ENCODE results near the gene ADAM22.
"Not testable (repeated sequence)": the region's sequence is repeated elsewhere in the genome, so short reads cannot be mapped to it uniquely, and the experiment has no call there.

The ADAM22 gene

DNA sequence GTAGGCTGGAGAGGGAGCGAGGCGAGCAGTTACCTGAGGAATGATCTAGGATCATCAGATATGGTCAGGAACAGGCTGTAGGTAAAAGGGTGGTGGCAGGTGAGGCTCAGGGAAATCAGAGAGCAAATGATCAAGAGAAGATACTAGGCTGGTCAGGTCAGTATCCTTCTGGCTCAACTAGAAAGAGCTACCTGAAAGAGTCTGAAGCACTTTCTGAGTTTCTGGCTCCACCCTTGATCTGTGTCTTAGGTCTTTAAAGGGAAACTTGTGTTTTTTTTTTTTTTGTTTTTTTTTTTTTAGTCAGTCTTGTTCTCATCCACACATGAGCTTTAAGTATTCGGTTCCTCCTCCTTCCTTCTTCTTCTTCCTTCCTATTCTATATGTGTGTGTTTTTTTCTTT is 10.5 kb downstream of the ADAM22 start:
- in situ Hi-C loops (cut with HindIII; ENCODE audit: low pct_ligation_motif_present, low pct_unique_long_range_greater_than_20kb, low sequenced_read_pairs), result no loop called here
- no peak for DNase-seq

DNA sequence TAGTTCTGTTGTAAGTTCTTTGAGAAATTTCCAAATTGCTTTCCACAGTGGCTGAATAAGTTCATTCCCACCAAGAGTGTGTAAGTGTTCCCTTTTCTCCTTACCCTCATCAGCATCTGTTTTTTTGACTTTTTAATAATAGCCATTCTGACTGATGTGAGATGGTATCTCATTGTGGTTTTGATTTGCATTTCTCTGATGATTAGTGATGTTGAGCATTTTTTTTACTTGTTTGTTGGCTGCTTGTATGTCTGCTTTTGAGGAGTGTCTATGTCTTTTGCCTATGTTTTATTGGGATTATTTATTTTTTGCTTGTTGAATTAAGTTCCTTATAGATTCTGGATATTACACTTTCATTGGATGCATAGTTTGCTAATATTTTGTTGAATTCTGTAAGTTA is 11.9 kb downstream of the ADAM22 start:
- DNase-seq; in situ Hi-C loops (cut with HindIII; ENCODE audit: low pct_ligation_motif_present, low pct_unique_long_range_greater_than_20kb, low sequenced_read_pairs): not testable (repeated sequence)

DNA sequence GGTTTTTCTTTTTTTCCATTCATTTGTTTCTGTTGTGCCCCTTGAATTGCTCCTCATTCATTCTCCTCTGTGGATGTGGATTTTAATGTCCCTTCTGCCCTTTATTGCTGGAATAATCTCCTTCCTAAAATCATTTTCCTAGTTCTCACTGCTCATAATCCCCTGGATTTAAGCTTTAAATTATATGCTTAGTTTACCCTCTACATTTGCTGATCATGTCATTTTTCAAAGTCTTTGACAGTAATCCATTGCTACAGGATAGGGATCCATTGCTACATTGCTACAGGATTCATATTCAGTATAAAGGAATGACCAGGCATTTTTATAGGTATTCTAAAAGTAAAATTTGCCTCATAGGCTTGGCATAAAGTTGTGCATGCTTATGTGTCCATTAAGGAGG is 14.3 kb downstream of the ADAM22 start:
- no peak for DNase-seq
- in situ Hi-C loops (cut with HindIII; ENCODE audit: low pct_ligation_motif_present, low pct_unique_long_range_greater_than_20kb, low sequenced_read_pairs), result no loop called here

- in situ Hi-C loops (cut with HindIII; ENCODE audit: low pct_ligation_motif_present, low pct_unique_long_range_greater_than_20kb, low sequenced_read_pairs), result no loop called here
- DNase-seq, result no peak
Observed at GRCh38 chr7:87959336-87959735, 25.3 kb downstream of the ADAM22 start.

GRCh38 chr7:87960239-87960638 is 26.2 kb downstream of the ADAM22 start:
- no peak for DNase-seq
- in situ Hi-C loops (cut with HindIII; ENCODE audit: low pct_ligation_motif_present, low pct_unique_long_range_greater_than_20kb, low sequenced_read_pairs), result no loop called here

GRCh38 chr7:87961754-87962153 is 27.7 kb downstream of the ADAM22 start:
- in situ Hi-C loops (cut with HindIII; ENCODE audit: low pct_ligation_motif_present, low pct_unique_long_range_greater_than_20kb, low sequenced_read_pairs), result no loop called here
- no peak for DNase-seq

GRCh38 chr7:87966271-87966670 is 32.2 kb downstream of the ADAM22 start:
- in situ Hi-C loops (cut with HindIII; ENCODE audit: low pct_ligation_motif_present, low pct_unique_long_range_greater_than_20kb, low sequenced_read_pairs), result no loop called here
- no peak for DNase-seq

GRCh38 chr7:87968021-87968420 is 34.0 kb downstream of the ADAM22 start:
- in situ Hi-C loops (cut with HindIII; ENCODE audit: low pct_ligation_motif_present, low pct_unique_long_range_greater_than_20kb, low sequenced_read_pairs), result no loop called here
- no peak for DNase-seq

DNA sequence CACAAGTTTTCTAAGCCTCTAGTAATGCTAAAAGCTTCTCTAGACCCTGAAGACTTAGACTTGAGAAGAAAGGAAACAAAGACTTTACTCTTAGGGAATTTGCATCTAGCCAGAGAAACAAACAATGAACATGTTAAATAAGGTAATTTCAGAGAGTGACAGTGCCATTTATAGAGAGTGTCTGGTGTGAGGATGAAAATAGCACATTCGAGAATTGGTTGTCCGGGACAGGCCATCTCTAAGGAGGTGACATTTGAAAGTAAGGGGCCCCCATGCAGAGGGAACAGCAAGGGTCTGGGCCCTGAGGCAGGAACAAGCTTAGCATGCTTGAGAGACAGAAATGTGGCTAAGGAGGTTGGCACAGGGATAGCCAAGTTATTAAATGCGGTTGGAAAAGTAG is 48.1 kb downstream of the ADAM22 start:
- in situ Hi-C loops (cut with HindIII; ENCODE audit: low pct_ligation_motif_present, low pct_unique_long_range_greater_than_20kb, low sequenced_read_pairs), result no loop called here
- no peak for DNase-seq

- in situ Hi-C loops (cut with HindIII; ENCODE audit: low pct_ligation_motif_present, low pct_unique_long_range_greater_than_20kb, low sequenced_read_pairs), result no loop called here
- no peak for DNase-seq
Observed at GRCh38 chr7:87984088-87984487, 50.0 kb downstream of the ADAM22 start.

GRCh38 chr7:87993269-87993668 is 59.2 kb downstream of the ADAM22 start:
- in situ Hi-C loops (cut with HindIII; ENCODE audit: low pct_ligation_motif_present, low pct_unique_long_range_greater_than_20kb, low sequenced_read_pairs), result no loop called here

GRCh38 chr7:87999261-87999660 is 65.2 kb downstream of the ADAM22 start:
- no peak for DNase-seq
- in situ Hi-C loops (cut with HindIII; ENCODE audit: low pct_ligation_motif_present, low pct_unique_long_range_greater_than_20kb, low sequenced_read_pairs), result no loop called here

More at GRCh38 chr7:87993269-87993668, 59.2 kb downstream of the ADAM22 start:
- DNase-seq, result no peak

- in situ Hi-C loops (cut with HindIII; ENCODE audit: low pct_ligation_motif_present, low pct_unique_long_range_greater_than_20kb, low sequenced_read_pairs), result no loop called here
- no peak for DNase-seq
Observed at GRCh38 chr7:88001744-88002530, 67.9 kb downstream of the ADAM22 start.

GRCh38 chr7:88002617-88003016 is 68.6 kb downstream of the ADAM22 start:
- in situ Hi-C loops (cut with HindIII; ENCODE audit: low pct_ligation_motif_present, low pct_unique_long_range_greater_than_20kb, low sequenced_read_pairs), result no loop called here
- no peak for DNase-seq

DNA sequence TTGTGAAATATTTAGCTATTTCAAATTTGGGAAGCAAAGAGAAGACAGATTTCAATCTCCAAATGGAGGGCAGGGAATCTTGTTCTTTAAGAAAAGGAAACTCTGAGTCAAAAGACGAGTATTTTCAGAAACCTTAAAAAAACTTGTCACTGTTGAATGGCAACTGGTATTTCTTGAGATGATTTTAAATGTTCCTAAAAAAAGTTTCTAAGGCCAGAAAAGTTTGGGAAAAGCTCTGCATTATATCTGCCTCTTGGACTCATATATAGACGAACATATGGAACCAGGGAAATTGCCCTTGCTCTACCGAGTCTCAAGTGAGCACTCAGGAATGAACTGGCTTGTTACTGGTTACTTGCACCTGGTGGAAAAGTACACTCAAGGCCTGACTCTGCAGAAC is 69.5 kb downstream of the ADAM22 start:
- no peak for DNase-seq
- in situ Hi-C loops (cut with HindIII; ENCODE audit: low pct_ligation_motif_present, low pct_unique_long_range_greater_than_20kb, low sequenced_read_pairs), result no loop called here

GRCh38 chr7:88005191-88005590 is 71.1 kb downstream of the ADAM22 start:
- no peak for DNase-seq
- in situ Hi-C loops (cut with HindIII; ENCODE audit: low pct_ligation_motif_present, low pct_unique_long_range_greater_than_20kb, low sequenced_read_pairs), result no loop called here

DNA sequence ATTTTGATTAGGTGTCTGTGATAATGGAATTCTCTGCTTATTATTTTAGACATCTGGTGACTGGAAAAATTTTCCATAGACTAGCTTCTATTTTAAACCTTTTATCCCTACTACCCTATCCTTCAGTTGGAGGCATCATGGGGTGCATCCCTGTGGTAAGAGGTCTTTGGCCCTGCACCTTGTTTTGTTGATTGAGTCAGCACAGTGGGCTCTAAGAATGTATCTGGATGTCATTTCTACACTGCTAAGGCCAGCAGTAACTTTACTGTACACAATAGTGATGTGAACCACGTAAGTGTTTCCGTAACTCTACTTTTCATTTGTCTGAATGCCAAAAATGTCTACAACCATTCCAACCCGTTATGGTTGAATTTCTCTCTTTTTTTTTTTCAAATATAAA is 75.6 kb downstream of the ADAM22 start:
- in situ Hi-C loops (cut with HindIII; ENCODE audit: low pct_ligation_motif_present, low pct_unique_long_range_greater_than_20kb, low sequenced_read_pairs), result no loop called here
- no peak for DNase-seq

DNA sequence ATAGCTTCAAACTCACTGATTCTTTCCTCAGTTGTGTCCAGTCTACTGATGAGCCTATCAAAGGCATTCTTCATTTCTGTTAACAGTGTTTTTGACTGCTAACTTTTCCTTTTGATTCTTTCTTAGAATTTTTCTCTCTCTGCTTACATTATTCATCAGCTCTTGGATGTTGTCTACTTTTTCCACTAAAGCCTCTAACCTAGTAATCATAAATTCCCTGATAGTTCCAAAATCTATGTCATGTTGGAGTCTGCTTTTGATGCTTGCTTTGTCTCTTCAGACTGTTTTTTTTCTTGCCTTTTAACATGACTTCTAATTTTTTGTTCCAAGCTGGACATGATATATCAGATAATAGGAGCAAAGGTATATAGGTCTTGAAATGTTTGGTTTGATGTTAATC is 78.0 kb downstream of the ADAM22 start:
- DNase-seq, result no peak
- in situ Hi-C loops (cut with HindIII; ENCODE audit: low pct_ligation_motif_present, low pct_unique_long_range_greater_than_20kb, low sequenced_read_pairs), result no loop called here

DNA sequence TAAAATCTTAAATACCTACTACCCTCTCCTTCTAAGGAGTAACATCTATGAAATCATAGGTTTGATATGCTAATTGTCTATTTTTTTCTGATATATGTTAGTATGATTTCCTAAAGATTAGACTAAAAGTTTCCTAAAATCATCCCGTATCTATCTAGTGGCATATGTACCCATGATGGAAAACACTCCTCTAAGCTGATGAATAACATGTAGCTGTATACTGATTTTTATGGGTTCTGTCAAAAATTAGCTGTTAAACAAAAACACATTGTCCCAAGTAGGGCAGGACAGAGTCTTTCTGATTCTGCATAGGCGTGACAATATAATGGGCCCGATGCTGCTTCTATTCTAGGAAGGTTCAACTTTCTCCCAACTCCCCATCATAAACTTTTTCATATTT is 79.9 kb downstream of the ADAM22 start:
- no peak for DNase-seq
- in situ Hi-C loops (cut with HindIII; ENCODE audit: low pct_ligation_motif_present, low pct_unique_long_range_greater_than_20kb, low sequenced_read_pairs), result no loop called here

GRCh38 chr7:88014581-88014980 is 80.5 kb downstream of the ADAM22 start:
- in situ Hi-C loops (cut with HindIII; ENCODE audit: low pct_ligation_motif_present, low pct_unique_long_range_greater_than_20kb, low sequenced_read_pairs), result no loop called here
- no peak for DNase-seq

DNA sequence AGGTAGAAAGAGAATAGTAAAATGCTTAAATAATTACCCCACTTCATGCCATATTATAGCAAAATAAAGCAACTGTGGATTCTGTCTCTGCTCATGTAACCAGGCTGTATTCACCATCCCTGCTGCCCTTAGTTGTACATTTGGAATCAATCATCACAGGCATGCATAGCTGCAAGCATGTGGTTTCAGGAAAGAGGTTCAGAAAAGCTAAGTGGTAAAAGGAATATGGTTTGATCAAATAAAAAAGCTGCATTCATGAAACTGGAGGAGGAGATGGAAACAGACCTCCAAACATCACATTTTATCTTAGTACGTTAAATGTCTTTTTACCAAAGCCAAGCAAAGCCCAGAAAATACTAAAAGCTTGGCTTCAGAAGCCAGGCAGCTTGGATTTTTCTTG is 81.3 kb downstream of the ADAM22 start:
- no peak for DNase-seq
- in situ Hi-C loops (cut with HindIII; ENCODE audit: low pct_ligation_motif_present, low pct_unique_long_range_greater_than_20kb, low sequenced_read_pairs), result no loop called here

Data from ACHN (cell line).